ENCODE measurements around the gene ASIC2.
"Not testable (repeated sequence)": the region's sequence is repeated elsewhere in the genome, so short reads cannot be mapped to it uniquely, and the experiment has no call there.

ASIC2 gene

GRCh38 chr17:32992321-32993033, 300.6 kb downstream of the ASIC2 start (continued):
- no peak for TF ChIP-seq PPARA (CRISPR knock-in tag; IDR thresholded peaks at IDR 0.05; ENCODE audit: borderline replicate concordance)
- TF ChIP-seq RARB (CRISPR knock-in tag; IDR thresholded peaks at IDR 0.05): no peak

GRCh38 chr17:32988481-32989101, 304.5 kb downstream of the ASIC2 start:
- TF ChIP-seq CSDC2 (CRISPR knock-in tag; IDR thresholded peaks at IDR 0.05) (no peak), ZNF70 (CRISPR knock-in tag; IDR thresholded peaks at IDR 0.05) (no peak), TCF4 (CRISPR knock-in tag; IDR thresholded peaks at IDR 0.05; ENCODE audit: borderline replicate concordance) (no peak)
- no peak for ATAC-seq

GRCh38 chr17:32987868-32988267, 305.2 kb downstream of the ASIC2 start:
- ATAC-seq: not testable (repeated sequence)

GRCh38 chr17:32987453-32987805, 305.7 kb downstream of the ASIC2 start:
- not testable (repeated sequence) for ATAC-seq

- TF ChIP-seq CSRNP3 (CRISPR knock-in tag; IDR thresholded peaks at IDR 0.05) (no peak), ISL1 (CRISPR knock-in tag; IDR thresholded peaks at IDR 0.05) (no peak), TCF4 (CRISPR knock-in tag; IDR thresholded peaks at IDR 0.05; ENCODE audit: borderline replicate concordance) (no peak), CREB5 (CRISPR knock-in tag; IDR thresholded peaks at IDR 0.05; ENCODE audit: low read depth) (no peak), ESRRG (CRISPR knock-in tag; IDR thresholded peaks at IDR 0.05) (no peak), RARB (CRISPR knock-in tag; IDR thresholded peaks at IDR 0.05) (no peak), ZFP30 (CRISPR knock-in tag; IDR thresholded peaks at IDR 0.05) (no peak), POU6F1 (CRISPR knock-in tag; IDR thresholded peaks at IDR 0.05; ENCODE audit: borderline replicate concordance, low read depth) (no peak), ARNTL (CRISPR knock-in tag; IDR thresholded peaks at IDR 0.05; ENCODE audit: borderline replicate concordance, low read depth) (no peak), OSR1 (CRISPR knock-in tag; IDR thresholded peaks at IDR 0.05) (no peak), SNAI2 (CRISPR knock-in tag; IDR thresholded peaks at IDR 0.05) (no peak), ZNF70 (CRISPR knock-in tag; IDR thresholded peaks at IDR 0.05) (no peak), ZNF8 (CRISPR knock-in tag; IDR thresholded peaks at IDR 0.05) (no peak), PATZ1 (CRISPR knock-in tag; IDR thresholded peaks at IDR 0.05; ENCODE audit: borderline replicate concordance) (no peak), ZC3H10 (CRISPR knock-in tag; IDR thresholded peaks at IDR 0.05) (no peak), ZNF565 (CRISPR knock-in tag; conservative IDR thresholded peaks at IDR 0.05; ENCODE audit: low read depth) (no peak), ZFP3 (CRISPR knock-in tag; IDR thresholded peaks at IDR 0.05) (no peak), CSDC2 (CRISPR knock-in tag; IDR thresholded peaks at IDR 0.05) (no peak), BACH2 (CRISPR knock-in tag; IDR thresholded peaks at IDR 0.05; ENCODE audit: borderline replicate concordance) (no peak), PPARA (CRISPR knock-in tag; IDR thresholded peaks at IDR 0.05; ENCODE audit: borderline replicate concordance) (no peak)
- ATAC-seq: no peak
These were observed 307.9 kb downstream of the ASIC2 start for GRCh38 chr17:32985050-32985756.

GRCh38 chr17:32981611-32982010, 311.5 kb downstream of the ASIC2 start:
- ATAC-seq: not testable (repeated sequence)

All from SK-N-SH treated with all-trans-retinoic acid at 6 μM for 48 hours (cell line).